Measurements from ENCODE around the gene GSS. TPM values are rescaled to one million over a fixed set of nuclear protein-coding genes. Genes with fewer than 3 reads are reported as not detected.

GSS gene
- total RNA-seq, 1 donor from 2014 or later, result 48.3 TPM

DNA sequence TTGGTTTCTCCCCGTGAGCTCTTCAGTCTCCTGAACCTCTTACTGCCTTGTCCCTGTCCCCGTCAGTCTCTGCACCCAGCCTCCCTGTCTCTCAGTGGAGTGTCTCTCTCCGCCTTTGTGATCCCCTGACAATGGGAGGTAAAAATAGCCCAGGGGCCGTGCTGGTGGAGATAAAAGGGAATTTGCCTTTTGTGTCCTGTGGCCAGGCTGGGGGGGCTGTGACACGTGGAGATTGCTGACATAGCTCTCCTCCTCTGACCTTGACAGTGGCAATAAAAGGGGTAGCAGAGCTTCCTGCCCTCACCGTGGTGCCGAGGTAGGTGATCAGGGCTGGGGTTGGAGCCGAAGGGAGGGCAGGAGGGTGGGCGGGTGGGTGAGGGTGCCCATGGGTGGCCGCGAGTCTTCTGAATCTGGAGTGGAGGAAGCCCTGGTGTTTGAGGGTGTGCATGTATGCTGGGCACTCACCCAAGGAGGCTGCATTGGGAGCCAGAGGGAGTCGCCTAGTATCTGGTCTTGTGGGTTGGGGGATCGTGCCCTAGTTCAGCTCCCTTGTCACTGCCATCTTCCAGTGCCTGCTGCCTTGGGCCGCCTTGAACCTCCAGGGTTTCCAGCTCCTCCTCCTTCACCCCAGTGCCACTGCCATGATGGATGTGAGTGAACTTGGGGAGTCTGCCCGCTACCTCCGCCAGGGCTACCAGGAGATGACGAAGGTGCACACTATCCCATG is 21.9 kb upstream of the GSS start:
- no peak for DNase-seq (ENCODE audit: low spot score)
- TF ChIP-seq, protein P1, sequence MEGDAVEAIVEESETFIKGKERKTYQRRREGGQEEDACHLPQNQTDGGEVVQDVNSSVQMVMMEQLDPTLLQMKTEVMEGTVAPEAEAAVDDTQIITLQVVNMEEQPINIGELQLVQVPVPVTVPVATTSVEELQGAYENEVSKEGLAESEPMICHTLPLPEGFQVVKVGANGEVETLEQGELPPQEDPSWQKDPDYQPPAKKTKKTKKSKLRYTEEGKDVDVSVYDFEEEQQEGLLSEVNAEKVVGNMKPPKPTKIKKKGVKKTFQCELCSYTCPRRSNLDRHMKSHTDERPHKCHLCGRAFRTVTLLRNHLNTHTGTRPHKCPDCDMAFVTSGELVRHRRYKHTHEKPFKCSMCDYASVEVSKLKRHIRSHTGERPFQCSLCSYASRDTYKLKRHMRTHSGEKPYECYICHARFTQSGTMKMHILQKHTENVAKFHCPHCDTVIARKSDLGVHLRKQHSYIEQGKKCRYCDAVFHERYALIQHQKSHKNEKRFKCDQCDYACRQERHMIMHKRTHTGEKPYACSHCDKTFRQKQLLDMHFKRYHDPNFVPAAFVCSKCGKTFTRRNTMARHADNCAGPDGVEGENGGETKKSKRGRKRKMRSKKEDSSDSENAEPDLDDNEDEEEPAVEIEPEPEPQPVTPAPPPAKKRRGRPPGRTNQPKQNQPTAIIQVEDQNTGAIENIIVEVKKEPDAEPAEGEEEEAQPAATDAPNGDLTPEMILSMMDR (IDR thresholded peaks at IDR 0.05; ENCODE audit: unreplicated experiment), result no peak
- no peak overlapping the region for H3K4me3 Mint-ChIP-seq (ENCODE audit: unreplicated experiment)
- H3K27ac Mint-ChIP-seq (ENCODE audit: unreplicated experiment), result no peak overlapping the region
- peaks cover 9% of the 10 kb centered on the region for H3K4me1 Mint-ChIP-seq (ENCODE audit: unreplicated experiment)
- no peaks in the 10 kb centered on the region for H3K36me3 Mint-ChIP-seq (ENCODE audit: low read depth, unreplicated experiment)
- no peaks in the 10 kb centered on the region for H3K9me3 Mint-ChIP-seq (ENCODE audit: unreplicated experiment)
- H3K27me3 Mint-ChIP-seq (ENCODE audit: unreplicated experiment), result peaks cover 4% of the 10 kb centered on the region

DNA sequence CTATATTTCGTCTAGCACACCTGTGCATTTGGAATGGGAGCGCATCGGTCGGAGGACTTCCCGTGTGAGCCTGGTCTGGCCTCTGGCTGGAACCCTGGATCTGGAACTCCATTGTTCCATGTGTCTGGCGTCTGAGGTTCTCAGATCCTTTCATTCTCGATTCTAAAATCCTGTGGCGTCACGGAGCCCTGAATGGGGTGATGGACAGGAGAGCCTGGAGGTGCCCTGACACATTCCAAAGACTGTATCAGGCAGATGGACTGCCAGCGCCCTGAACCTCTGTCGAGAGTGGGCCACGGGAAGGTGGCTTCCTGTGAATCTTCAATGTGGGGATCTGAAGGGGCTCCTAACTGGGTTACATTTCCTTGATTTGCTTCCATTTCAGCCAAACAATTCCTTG is 20.7 kb upstream of the GSS start:
- Mint-ChIP-seq H3K4me3 (ENCODE audit: unreplicated experiment) (no peak overlapping the region), H3K27ac (ENCODE audit: unreplicated experiment) (no peak overlapping the region), H3K9me3 (ENCODE audit: unreplicated experiment) (no peaks in the 10 kb centered on the region), H3K27me3 (ENCODE audit: unreplicated experiment) (peaks cover 9% of the 10 kb centered on the region), H3K4me1 (ENCODE audit: unreplicated experiment) (peaks cover 9% of the 10 kb centered on the region), H3K36me3 (ENCODE audit: low read depth, unreplicated experiment) (no peaks in the 10 kb centered on the region)
- DNase-seq (ENCODE audit: low spot score), result no peak
- TF ChIP-seq, protein P1 (IDR thresholded peaks at IDR 0.05; ENCODE audit: unreplicated experiment), result no peak

DNA sequence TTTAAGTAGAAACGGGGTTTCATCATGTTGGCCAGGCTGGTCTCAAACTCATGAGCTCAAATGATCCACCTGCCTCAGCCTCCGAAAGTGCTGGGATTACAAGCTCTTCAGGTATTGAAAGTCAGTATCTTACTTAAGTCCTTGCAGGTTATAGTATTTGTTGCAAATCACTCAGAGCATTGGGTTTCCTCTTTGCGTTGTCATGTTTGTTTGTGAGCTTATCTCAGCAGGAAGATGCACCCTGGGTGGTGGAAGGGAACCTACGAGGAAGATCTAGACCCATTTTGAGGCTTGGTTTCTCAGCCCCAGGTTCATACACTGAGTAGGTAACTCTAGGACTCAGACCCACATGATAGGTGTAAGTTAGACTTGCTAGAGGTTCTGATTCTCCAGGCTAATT is 18.6 kb upstream of the GSS start:
- no peak for DNase-seq (ENCODE audit: low spot score)
- Mint-ChIP-seq H3K9me3 (ENCODE audit: unreplicated experiment) (no peaks in the 10 kb centered on the region), H3K27ac (ENCODE audit: unreplicated experiment) (no peak overlapping the region), H3K36me3 (ENCODE audit: low read depth, unreplicated experiment) (no peaks in the 10 kb centered on the region), H3K4me3 (ENCODE audit: unreplicated experiment) (no peak overlapping the region), H3K4me1 (ENCODE audit: unreplicated experiment) (peaks cover 9% of the 10 kb centered on the region), H3K27me3 (ENCODE audit: unreplicated experiment) (peaks cover 9% of the 10 kb centered on the region)
- TF ChIP-seq, protein P1 (IDR thresholded peaks at IDR 0.05; ENCODE audit: unreplicated experiment), result no peak

DNA sequence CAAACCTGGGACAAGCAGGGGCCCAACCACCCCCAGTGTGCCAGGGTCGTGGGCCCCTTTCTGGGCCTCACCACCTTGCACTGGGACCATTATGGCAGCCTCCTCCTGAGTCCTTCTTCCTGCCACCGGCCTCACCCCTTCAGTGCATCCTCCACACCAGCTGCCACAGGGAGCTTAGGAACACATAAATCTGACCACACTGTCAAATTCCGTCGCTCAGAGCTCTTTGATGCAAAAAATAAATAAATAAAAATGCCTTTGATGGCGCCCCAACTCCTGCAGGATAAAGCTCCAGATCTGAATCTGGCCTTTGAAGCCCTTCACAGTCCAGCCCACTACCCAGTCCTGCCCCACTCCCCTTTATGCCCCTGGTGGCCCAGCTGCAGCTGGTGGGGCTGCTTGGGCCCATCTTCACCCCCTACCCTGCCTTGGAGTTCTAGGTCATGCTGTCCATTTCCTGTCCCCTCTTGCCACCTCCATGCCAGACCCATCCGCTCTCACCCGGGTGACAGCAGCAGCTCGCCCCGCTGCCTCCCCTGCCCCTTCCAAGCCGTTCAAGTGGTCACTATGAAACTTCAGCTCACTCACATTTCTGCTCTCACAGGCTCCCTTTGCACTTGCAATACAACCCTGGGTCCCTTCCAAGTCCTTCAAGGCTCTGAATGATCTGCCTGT is 16.1 kb upstream of the GSS start:
- TF ChIP-seq, protein P1 (IDR thresholded peaks at IDR 0.05; ENCODE audit: unreplicated experiment), result no peak
- no peaks in the 10 kb centered on the region for H3K9me3 Mint-ChIP-seq (ENCODE audit: unreplicated experiment)
- H3K27ac Mint-ChIP-seq (ENCODE audit: unreplicated experiment), result no peak overlapping the region
- H3K4me1 Mint-ChIP-seq (ENCODE audit: unreplicated experiment), result peaks cover 4% of the 10 kb centered on the region
- H3K4me3 Mint-ChIP-seq (ENCODE audit: unreplicated experiment), result no peak overlapping the region
- peaks cover 6% of the 10 kb centered on the region for H3K27me3 Mint-ChIP-seq (ENCODE audit: unreplicated experiment)
- no peak for DNase-seq (ENCODE audit: low spot score)
- no peaks in the 10 kb centered on the region for H3K36me3 Mint-ChIP-seq (ENCODE audit: low read depth, unreplicated experiment)
